Esophagus squamous epithelium (tissue), 4 donors: ENCODE data around the gene TMEM131L.

ENCODE experiments used
- CTCF ChIP-seq, 6 experiments: fragments of 450-650 bp in 4 of 6; fragments of 200-600 bp in 2 of 6; sonication (generic) in 2 of 6; IDR thresholded peaks; one replicate each; pipeline ENCODE4 v1.5.1; 2016 to 2019; ENCODE audit warnings: antibody characterized with exemption in 6 of 6, mild to moderate bottlenecking in 4 of 6, moderate library complexity in 4 of 6
- POLR2A ChIP-seq, 4 donors: fragments of 450-650 bp; IDR thresholded peaks; one replicate each; pipeline ENCODE4 v1.6.1; 2017; ENCODE audit warnings: antibody characterized with exemption in 4 of 4, mild to moderate bottlenecking in 4 of 4, moderate library complexity in 3 of 4

DNA sequence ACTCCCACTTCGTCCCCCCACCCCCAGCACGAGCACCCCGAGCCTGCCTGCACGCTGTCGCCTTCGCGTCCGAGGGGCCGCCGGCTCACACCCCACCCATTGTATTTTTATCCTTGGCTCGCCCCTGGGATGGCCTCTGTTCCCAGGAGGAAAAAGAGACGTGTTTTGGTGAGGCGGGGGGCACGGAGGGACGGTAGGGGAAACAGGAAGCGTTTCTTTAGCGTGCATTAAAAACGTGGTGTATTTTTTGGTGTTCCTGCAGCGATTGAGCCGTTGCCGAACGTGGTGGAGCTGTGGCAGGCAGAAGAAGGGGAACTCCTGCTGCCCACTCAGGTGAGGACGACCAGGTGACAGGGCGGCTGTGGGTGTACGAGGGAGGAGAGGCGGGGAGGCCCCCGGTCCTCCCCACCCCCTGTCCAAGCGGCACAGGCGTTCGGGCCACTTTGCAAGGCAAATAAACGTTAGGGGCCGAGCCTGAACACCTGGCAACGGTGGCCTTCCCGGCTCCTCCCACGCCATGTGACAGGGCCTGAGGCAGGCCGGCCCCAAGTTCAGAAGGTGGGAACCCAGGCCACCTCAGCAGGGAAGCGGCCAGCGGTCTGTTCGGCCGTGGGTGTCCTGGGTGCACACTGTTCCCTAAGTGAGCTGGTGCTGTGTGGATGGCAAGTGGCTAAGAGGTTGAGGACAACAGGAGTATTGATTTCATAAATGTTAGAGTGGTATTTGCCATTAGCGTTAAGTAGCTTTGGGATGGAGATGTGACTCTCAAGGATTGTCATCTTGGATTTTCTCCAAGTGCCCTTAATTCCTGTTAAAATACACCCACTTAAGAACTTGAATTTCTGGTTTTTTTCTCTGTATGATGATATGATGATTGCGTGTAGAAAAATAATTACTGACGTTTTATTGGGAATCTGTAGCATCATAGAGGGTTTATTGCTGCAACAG, 1.1 kb downstream of the TMEM131L start:
- TF ChIP-seq CTCF (IDR thresholded peaks at IDR 0.05) = no peak
- TF ChIP-seq POLR2A (IDR thresholded peaks at IDR 0.05) = peak in 1 of 4 donors; percentile 22
